Activated naive CD8-positive, alpha-beta T cell treated with anti-CD3 and anti-CD28 coated beads, Interleukin-2, amount 50 U/mL, for 16 hours (primary cell): ENCODE results near the gene SLC6A17.

ENCODE experiments used
- DNase-seq: peaks from one replicate; pipeline ENCODE4 v3.0.0-alpha.2; 2020; ENCODE audit warnings: low read depth, low spot score

SLC6A17 gene

GRCh38 chr1:110173466-110174105 lies 23.3 kb downstream of the SLC6A17 start:
- DNase-seq: no peak

GRCh38 chr1:110174961-110175360 lies 24.7 kb downstream of the SLC6A17 start:
- no peak for DNase-seq

DNA sequence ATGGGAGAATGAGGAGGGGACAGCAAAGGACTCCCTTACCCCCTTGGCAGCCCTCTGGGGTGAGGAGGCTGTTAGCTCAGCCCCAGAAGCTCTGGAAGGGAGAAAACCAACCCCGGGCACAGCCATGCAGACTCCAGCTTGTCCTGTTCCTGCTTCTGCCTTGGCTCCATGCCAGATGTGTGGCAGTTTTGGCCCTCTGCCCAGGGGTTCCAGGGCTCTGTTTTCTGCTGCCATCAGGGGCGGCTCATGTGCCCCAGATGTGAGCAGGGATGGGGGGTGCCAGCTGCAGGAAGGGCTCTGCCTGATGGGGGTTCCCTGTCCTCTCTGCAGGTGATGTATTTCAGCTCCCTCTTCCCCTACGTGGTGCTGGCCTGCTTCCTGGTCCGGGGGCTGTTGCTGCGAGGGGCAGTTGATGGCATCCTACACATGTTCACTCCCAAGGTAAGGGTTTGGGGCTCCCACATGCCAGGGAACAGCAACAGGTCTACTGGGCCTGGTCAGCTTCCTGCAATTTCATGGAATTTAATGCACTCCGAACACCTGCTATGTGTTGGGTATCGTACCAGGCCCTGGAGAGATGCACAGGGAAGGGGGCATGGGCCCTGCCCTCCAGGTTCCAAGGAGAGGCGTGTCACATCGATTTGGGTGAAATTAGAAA lies 26.1 kb downstream of the SLC6A17 start:
- no peak for DNase-seq

DNA sequence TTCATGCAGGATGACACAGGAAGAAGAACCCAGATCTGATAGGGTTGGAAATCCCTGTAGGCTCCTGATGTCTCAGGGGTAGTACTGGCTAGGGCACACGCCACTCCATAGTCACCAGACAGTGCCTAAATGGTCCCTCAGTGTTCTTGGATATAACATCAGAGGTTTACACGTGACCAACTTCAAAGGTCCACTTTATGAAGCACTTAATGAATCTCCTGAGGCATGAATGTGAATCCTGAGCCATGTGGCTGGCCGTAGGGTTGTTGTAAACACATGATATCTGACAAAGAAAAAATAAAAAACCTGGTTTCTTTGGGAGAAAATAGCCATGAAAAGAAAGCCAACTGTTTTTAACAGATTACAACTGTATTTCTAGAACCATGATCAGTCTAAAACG lies 27.5 kb downstream of the SLC6A17 start:
- DNase-seq: no peak

GRCh38 chr1:110183642-110184167 lies 33.4 kb downstream of the SLC6A17 start:
- no peak for DNase-seq

DNA sequence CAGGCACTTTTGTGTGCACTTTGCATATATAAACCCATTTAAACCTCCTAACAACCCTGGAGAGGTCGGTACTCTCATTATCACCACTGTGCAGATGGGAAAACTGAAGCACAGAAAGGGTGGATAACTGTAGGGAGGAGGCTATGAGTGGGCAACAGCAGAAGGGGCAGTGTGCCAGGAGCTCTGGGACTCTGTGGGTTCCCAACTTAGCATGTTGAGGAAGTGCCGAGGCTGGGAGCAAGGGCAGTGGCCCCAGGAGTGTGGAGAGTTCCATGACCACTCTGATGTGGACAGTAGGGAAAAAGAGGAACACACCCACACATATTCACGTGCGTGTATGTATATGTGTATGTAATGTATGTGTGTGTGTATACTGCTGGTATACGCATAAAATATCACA lies 34.2 kb downstream of the SLC6A17 start:
- DNase-seq: no peak

GRCh38 chr1:110185181-110185580 lies 34.9 kb downstream of the SLC6A17 start:
- no peak for DNase-seq

DNA sequence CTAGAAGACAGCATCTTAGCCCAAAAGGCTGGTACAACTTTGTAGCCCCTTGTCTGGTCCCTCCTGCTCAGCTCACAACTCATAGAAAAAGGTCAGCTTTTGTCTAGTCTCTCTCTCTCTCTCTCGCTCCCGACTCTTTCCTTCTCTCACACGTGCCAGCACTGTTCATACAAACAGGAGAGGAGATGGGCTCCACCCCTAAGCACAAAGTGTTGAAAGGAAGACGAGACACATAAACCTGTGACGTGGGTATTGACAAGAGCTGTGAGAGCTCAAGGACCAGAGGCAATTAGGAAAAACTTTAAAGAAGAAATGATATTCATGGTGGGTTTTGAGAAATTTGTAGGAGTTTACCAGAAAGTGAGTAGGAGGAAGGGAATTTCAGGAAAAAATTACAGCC lies 36.3 kb downstream of the SLC6A17 start:
- no peak for DNase-seq

DNA sequence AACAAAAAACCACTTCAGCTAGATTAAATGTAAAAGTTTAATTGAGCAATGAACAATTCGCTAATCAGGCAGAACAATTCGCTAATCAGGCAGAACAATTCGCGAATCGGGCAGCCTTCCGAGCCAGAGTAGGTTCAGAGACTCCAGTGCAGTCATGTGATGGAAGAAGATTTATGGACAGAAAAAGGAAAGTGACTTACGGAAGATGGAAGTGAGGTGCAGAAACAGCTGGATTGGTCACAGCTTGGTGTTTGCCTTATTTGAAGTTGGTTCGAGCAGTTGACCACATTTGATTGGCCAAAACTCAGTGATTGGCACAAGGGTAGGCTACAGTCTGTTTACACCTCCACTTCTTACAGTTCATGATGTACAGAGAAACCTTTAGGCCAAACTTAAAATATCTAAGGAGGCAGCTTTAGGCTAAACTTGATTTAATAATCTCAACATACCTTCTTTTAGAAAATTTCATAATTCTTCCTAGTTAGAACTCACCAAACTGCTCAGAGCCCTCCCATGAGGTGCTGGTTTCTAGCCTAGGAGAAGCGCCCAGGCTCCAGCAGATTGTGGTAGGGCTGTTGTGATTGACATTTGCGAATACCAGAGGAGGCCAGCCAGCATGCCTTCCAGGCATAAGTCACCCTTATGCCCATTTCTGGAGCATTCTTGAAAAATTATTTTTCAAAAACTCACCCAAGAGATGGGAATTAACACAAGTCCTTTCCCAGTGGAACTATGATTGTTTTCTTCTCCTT lies 37.0 kb downstream of the SLC6A17 start:
- no peak for DNase-seq

GRCh38 chr1:110188035-110188618 lies 37.8 kb downstream of the SLC6A17 start:
- DNase-seq: no peak

DNA sequence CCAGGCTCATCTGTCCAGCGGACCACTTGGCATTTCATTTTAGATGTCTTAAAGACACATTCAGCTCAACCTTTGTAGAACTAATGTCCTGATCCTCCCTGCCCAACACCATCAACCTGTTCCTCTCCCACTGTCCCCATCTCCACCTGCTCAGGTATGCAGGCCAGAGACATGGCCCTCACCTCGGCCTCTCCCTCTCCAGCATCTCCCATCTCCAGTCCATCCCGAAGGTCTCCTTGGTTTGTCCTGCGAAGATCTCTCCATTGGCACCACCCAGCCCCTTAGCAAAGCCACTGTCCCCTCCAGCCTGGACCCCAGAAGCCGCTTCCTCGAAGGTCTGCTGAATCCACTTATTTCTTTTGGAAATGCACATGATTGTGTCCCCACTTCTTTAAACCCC lies 38.9 kb downstream of the SLC6A17 start:
- no peak for DNase-seq

- no peak for DNase-seq
Measured at GRCh38 chr1:110190282-110190929, 40.1 kb downstream of the SLC6A17 start.

GRCh38 chr1:110192541-110192940 lies 42.2 kb downstream of the SLC6A17 start:
- no peak for DNase-seq

GRCh38 chr1:110195196-110195595 lies 44.9 kb downstream of the SLC6A17 start:
- DNase-seq: no peak

GRCh38 chr1:110196917-110197765 lies 46.8 kb downstream of the SLC6A17 start:
- no peak for DNase-seq

DNA sequence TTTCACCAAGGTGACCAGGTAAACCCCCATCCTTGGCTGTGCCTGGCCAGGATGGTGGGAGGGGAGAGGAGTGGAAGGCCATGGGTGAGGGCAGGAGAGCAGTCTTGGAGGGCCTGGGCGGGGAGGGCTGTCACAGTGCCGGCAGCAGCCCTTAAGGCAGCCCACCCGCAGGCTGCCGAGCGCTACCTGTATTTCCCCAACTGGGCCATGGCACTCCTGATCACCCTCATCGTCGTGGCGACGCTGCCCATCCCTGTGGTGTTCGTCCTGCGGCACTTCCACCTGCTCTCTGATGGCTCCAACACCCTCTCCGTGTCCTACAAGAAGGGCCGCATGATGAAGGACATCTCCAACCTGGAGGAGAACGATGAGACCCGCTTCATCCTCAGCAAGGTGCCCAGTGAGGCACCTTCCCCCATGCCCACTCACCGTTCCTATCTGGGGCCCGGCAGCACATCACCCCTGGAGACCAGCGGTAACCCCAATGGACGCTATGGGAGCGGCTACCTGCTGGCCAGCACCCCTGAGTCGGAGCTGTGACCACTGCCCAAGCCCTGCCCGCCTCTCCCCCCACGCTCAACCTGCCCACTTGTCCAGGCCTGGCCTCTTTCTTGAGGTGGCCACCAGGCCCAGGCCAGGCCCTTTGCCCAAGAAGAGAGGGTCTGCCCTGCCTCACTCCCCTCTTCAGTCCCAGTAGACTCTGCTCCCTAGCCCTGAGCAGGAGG lies 47.8 kb downstream of the SLC6A17 start:
- DNase-seq: no peak

- no peak for DNase-seq
Measured at GRCh38 chr1:110198746-110199145, 48.5 kb downstream of the SLC6A17 start.

DNA sequence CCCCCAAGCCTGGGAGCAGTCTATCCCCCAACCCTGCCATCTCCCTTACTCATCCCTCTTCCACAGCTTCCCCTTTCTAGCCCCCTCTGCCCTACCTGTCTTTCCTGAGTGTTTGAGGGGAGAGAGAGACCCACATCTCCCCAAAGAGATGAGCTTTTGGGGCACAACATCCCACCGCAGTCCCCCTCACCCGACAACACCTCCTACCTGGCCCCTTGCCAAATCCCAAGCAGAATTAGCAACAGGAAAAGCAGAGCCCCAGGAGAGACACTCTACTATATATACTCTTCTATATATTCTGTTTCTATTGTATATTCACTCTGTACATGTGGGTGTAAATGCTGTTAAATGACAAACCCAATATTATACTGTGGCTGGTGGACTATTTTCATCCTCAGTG lies 49.9 kb downstream of the SLC6A17 start:
- no peak for DNase-seq

DNA sequence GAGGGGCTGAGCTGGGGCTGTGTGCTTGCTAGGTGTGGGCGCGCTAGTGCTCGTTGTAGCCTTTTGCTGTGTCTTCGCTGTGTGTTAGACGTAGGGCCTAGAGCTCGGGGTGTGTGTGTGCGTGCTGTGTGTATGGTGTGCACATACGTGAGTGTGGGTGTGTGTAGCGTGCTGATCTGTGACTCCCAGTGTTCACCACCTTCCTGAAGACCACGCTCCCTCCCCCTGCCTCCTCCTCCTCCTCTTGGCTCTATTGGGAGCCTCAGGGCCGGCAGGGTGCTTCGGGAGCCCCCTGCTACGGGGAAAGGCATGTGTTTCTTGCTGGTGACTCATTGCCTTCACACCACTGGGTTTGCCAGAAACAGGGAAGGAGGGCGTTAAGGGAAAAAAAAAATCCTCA lies 50.4 kb downstream of the SLC6A17 start:
- no peak for DNase-seq

DNA sequence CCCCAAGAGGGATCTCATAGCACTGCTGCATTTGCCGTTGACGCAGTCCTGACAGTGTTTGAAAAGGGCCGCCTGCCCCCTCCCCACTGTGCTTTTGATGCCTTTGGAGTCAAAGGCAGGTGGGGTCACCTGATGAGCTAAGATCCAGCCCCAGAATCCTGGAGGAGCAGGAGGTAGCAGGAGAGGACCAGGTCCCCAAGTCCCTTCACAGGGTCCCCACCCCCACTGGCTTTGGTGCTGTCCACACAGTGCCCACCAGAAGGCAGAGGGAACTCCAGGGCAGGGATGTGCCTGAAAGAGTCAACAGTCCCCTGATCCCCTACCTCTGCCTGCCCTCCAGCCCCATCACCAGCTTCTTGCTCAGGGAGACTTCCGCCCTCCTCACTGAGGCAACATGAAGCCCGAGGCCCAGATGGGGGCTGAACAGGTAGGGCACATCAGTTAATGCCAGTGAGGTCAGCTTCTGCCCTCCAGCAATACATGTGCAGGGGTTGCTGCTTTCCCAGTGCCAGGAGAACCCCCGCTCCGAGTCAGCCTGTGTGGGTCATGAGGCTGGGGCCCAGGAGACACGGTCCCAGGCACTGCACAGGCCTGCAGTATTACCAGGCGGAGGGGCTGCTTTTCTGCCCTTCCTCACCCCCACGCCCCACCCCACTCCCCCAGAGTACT lies 51.0 kb downstream of the SLC6A17 start:
- DNase-seq: no peak
